ENCODE results near the gene AMPH. TPM values are rescaled to one million over a fixed set of nuclear protein-coding genes. Genes with fewer than 3 reads are reported as not detected.

AMPH gene
- total and polyA plus RNA-seq, 9 of the 15 experiments (the other 6 are each of a cell fraction or from before 2014, with no cell fraction given) = 0.03 to 0.35 TPM; not detected in 7

- ATAC-seq = no peak
- POLR2A ChIA-PET = interaction anchor here (0.6 kb wide), 1 partner anchor 145 kb away, joined by 3 read pairs; no protein-coding TSS in a partner anchor
- intact Hi-C loops (cut with micrococcal nuclease) = no loop called here
- TF ChIP-seq TSHZ1 (CRISPR knock-in tag; IDR thresholded peaks at IDR 0.05) = no peak
- no peak for TF ChIP-seq ATF6 (CRISPR knock-in tag; IDR thresholded peaks at IDR 0.05)
- TF ChIP-seq SAFB (IDR thresholded peaks at IDR 0.05; ENCODE audit: borderline replicate concordance, low read depth, low read length) = no peak
- TF ChIP-seq ZBTB40 (IDR thresholded peaks at IDR 0.05) = no peak
- no peak for TF ChIP-seq ZBTB40 (CRISPR knock-in tag; IDR thresholded peaks at IDR 0.05)
- no peak for TF ChIP-seq STAG1 (CRISPR knock-in tag; IDR thresholded peaks at IDR 0.05; ENCODE audit: borderline replicate concordance)
- TF ChIP-seq TAF1 (IDR thresholded peaks at IDR 0.05; ENCODE audit: control insufficient read depth, extremely low read depth, insufficient read depth, low read length, severe bottlenecking) = no peak
Measured at GRCh38 chr7:38360776-38361175, 270.4 kb downstream of the AMPH start.

More at GRCh38 chr7:38360776-38361175, 270.4 kb downstream of the AMPH start:
- no peaks in the 10 kb centered on the region for H4K20me1 ChIP-seq (replicated peaks; ENCODE audit: control insufficient read depth, insufficient read depth, low read length)
- WGBS (ENCODE audit: insufficient coverage, low coverage, missing lambda C conversion rate) = 73% methylated on average over 1 of the region's 1 CpG
- no peak overlapping the region for H3K4me3 ChIP-seq
- H3K4me2 ChIP-seq (ENCODE audit: insufficient read depth, low read length) = no peak overlapping the region
- H3K9ac ChIP-seq (ENCODE audit: insufficient read depth in 1 of 2, low read depth in 2 of 2, low read length in 2 of 2) = no peak overlapping the region
- no peaks in the 10 kb centered on the region for H3K9me1 ChIP-seq (ENCODE audit: control insufficient read depth, insufficient read depth, low read length)
- no peak overlapping the region for H3K27ac ChIP-seq (ENCODE audit: extremely low read depth, low read depth, low read length)
- no peaks in the 10 kb centered on the region; a peak in 1 of 5 replicates for H3K4me1 ChIP-seq (replicated peaks in 1 of 2; ENCODE audit: control insufficient read depth in 2 of 2, insufficient read depth in 2 of 2, low read length in 2 of 2)
- peaks cover 3% of the 10 kb centered on the region; the same call in 2 of the 3 replicates for H3K79me2 ChIP-seq (ENCODE audit: control insufficient read depth, insufficient read depth, low read length)
- FAIRE-seq (no peak), DNase-seq (ENCODE audit: extremely low read depth in 1 of 4, low spot score in 3 of 4) (no peak)
- no TSS peak for BruUV-seq (replicated peaks)
- CTCF ChIA-PET (ENCODE audit: low intra/inter-chr PET ratio) = no interaction called here
- no peaks in the 10 kb centered on the region for H3K27me3 ChIP-seq (ENCODE audit: control insufficient read depth in 2 of 2, insufficient read depth in 2 of 2, low read length in 2 of 2)
- no peaks in the 10 kb centered on the region for H3K9me3 ChIP-seq (replicated peaks; ENCODE audit: control insufficient read depth, insufficient read depth, low read depth, low read length)
- no peak overlapping the region for H2AFZ ChIP-seq (ENCODE audit: low read depth, low read length)
- in situ Hi-C loops (cut with MboI) = no loop called here
- H3K36me3 ChIP-seq (ENCODE audit: control insufficient read depth, insufficient read depth, low read length) = peaks cover 33% of the 10 kb centered on the region; the same call in 1 of the 3 replicates

Data from K562 (cell line).